Amniotic stem cell (primary cell): ENCODE results near the gene FGD6.

ENCODE experiments used
- DNase-seq: peaks from one replicate; lab custom pipeline; 2025; lab: John Stamatoyannopoulos, UW

FGD6 gene

DNA sequence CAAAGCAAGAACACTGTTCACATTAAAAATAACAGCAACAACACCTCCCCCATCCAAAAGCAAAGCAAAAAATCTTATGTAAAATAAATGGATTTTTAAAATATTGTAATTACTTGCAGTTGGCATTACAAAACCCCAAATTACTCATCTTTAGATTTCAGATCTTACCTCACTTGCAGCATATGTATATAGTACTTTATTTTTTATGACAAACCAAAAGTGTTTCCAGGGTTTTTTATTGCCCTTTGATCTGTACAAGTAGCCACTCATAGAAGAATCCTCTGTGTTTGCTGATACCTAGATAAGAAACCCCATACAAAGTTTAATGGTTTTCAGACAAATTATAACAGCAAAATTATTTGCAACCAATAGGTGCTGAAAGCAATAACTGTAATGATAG is 131.7 kb downstream of the FGD6 start:
- DNase-seq: no peak

GRCh38 chr12:95083938-95084337 is 133.3 kb downstream of the FGD6 start:
- DNase-seq: no peak

DNA sequence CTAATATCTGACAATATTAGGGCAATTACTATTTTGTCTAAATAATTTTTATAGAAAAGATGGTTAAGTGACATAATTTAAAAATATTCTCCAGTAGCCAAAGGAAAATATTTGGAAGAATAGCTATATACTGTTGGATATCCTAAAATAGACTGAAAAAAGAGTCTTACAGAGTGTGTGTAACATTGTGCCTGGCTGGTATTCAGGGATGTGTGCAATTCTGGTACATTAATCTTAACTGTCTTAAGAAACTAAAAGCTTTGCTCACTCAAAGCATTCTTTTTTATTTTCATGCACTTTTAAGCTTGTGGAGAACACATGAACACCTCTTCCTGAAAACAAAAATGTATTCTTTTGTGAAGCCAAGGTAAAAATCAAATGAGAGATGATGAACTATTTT is 133.8 kb downstream of the FGD6 start:
- no peak for DNase-seq

GRCh38 chr12:95077341-95077740 is 139.9 kb downstream of the FGD6 start:
- no peak for DNase-seq

DNA sequence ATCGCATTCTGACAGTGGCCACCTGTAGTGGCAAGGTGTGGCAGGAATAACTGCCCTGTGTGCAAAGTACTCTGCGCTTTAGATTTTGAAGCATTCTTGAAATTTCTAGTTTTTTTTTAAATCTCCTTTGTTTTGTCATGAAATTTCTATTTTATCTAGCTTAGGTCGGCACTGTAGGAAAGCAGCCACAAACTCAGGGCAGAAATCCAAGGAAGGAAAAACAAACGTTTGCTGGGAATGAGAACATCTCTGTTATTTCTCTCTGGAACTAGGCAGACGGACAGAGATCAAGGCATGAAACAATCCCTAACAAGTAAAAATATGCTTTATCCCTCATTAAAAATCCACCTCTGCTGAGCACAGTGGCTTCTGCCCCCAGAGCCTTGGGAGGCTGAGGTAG is 142.5 kb downstream of the FGD6 start:
- DNase-seq: no peak

GRCh38 chr12:95073698-95074520 is 143.4 kb downstream of the FGD6 start:
- DNase-seq: no peak

DNA sequence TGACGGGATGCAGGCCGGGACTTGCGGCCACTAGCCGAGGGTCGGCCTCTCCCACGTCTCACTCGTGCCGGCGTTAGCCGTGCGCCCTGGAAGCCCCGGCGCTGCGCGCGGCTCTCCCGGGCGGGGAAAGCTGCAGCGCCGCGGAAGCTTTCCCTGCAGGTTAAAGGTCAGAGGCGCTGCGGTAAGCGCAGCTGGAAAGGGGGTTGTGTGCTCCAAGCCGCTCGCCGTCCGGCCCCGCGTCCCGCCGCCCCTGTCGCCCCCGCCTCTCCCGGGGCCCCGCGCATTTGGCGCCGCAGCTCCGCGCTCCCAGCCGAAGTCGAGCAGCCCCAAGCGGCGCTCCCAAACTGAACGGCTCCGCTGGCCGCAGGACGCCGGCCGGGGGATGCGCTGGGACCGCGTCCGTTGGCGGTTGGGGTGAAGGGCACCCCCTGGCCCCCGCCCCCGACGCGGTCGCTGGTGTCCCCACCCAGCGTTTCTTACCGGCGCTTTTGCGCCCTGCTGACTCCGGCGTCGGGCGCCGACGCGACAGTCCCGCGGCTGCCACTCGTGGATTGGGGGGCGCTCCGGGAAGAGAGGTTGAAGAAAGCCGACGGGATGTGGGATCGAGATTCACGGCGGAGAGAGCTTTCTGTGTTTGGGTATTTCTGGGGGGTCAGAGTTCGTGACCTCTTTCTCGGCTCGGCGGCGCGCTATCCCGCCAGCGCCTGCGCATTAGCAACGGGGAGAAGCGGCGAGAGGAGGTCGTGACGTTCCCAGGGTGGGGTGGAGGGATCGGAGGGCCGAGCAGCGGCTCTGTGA is 144.2 kb downstream of the FGD6 start, which contains the start of gene NR2C1:
TSS of gene NR2C1 (minus strand) at position 719 of the 798 bp plus-strand sequence. CDS start 6,234 bp downstream, outside the sequence.
- DNase-seq: peak; percentile 92

GRCh38 chr12:95070378-95070777 is 146.9 kb downstream of the FGD6 start:
- DNase-seq: no peak

DNA sequence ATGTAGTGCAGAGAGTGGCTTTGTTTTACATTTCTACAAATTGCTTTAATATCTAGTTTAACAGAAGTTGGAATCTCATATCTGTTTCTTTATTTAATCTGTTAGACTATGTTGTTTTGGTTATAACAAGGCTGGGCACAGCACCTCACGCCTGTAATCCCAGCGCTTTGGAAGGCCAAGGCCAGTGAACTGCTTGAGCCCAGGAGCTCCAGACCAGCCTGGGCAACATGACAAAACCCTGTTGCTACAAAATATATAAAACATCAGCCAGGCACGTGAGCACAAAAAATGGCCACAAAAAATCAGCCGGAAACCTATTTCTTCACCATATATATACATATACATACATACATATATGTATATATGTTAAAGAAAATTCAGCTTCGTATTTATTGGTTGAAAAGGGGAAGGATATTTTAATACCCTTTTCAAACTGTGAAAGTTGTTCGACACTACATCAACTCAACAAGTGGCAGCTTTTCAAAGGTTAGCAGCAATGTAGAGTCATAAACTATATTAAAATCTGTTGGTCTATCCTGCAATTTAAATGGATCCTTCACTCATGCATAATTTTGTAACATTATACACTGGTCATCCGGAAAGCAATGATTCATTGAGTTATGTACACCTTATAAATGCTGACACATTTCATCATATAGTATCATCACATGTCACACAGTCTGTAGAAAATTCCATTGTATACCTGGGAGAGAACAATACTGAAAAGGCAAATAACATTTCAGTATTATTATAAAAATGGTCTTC is 151.0 kb downstream of the FGD6 start:
- no peak for DNase-seq

DNA sequence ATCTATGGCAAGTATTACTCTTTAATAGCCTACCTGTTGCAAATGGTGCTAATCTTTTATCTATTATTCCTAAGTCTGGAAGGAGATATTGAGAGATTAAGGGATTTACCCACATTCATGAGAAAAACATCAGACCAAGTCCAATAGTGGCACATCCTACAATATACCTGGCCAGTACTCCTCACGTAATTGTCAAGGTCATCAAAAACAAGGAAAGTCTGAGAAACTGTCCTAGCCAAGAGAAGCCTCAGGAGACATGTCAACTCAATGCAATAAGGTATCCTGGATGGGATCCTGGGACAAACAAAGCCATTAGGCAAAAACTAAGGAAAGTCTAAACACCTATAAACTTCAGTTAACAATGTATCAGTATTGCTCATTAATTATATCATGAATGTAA is 156.3 kb downstream of the FGD6 start:
- DNase-seq: no peak

DNA sequence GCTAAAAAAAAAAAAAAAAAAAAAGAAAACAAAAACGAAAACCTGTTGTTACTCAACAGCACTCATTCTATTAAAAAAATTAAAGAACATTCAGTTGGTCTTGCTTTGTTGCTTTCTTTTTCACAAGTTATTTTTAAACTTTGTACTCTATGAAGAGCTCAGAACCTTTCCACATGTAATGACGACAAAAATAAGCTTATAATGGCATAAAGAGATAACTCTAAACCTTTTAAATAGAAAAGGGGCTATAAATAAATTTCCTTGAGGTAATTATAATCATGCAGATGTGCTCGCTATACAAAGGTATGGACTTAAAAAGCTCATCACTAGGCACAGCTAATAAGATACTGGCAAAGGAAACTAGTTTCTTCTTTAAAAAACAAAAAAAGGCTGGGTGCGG is 157.3 kb downstream of the FGD6 start:
- no peak for DNase-seq

GRCh38 chr12:95057424-95057823 is 159.8 kb downstream of the FGD6 start:
- no peak for DNase-seq

GRCh38 chr12:95055057-95055456 is 162.2 kb downstream of the FGD6 start:
- DNase-seq: no peak

DNA sequence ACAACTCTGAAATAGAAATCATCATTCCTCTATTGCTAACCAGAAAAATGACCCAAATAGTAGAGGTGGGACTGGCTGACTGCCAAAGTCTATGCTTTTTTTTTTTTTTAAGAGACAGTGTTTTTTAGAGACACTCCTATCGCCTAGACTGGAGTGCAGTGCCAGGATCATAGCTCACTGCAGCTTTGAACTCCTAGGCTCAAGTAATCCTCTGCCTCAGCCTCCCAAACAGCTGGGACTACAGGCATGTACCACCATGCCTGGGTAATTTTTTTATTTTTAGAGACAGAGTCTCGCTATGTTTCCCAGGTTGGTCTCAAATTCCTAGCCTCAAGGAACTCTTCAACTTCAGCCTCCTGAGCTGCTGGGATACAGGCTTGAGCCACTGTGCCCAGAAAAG is 163.1 kb downstream of the FGD6 start:
- no peak for DNase-seq

DNA sequence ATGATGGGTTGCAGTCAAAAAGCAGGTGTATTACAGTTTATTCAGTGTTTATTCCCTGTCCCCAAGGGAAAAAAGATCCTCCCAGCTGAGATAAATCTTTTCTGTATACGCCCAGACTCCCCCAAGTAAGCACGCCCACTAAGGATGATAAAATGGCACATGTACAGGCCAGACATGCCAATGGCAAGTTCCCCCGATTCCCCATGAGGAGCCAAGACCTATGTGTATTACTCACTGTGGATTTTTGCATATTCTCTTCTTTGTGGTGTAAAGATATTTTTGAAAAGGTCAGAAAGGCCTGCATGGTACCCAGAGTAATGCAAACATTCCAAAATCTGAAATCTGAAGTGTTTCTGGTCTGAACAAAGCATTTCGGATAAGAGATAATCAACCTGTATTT is 166.0 kb downstream of the FGD6 start:
- no peak for DNase-seq

DNA sequence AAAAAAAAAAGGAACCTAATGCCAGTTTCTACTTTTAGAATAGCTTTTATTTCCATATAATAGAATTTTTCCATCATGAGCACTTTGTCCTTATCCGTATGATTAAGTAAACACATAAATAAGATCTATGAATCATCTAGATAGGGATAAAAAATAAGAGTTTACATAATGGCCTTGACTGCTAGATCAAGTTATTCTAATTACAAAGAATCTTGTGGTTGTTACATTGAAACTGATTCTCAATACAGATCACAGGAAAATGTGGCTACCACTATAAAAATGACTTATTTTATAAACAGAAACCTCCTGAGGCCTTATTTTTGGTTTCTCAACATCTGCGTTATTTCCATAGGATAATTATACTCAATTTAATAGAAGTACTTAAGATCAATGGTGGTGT is 179.4 kb downstream of the FGD6 start:
- no peak for DNase-seq

GRCh38 chr12:95034750-95035149 is 182.5 kb downstream of the FGD6 start:
- no peak for DNase-seq
